ENCODE measurements around the gene TMEM18. TPM values are rescaled to one million over a fixed set of nuclear protein-coding genes. Genes with fewer than 3 reads are reported as not detected.

The TMEM18 gene
- total RNA-seq, 4 donors from 2014 or later = 10.6 to 32.7 (median 18.8) TPM

- Histone ChIP-seq H3K4me1 (peaks cover 0 to 9% (median 0%) of the 10 kb centered on the region in 3 donors), H3K27ac (no peak overlapping the region), H3K27me3 (no peaks in the 10 kb centered on the region), H3K9me3 (peaks cover 0 to 17% (median 0%) of the 10 kb centered on the region in 3 donors), H3K36me3 (peaks cover 0 to 85% of the 10 kb centered on the region in 2 donors), H3K4me3 (no peak overlapping the region)
- no peak for ATAC-seq
- WGBS, 2 donors (ENCODE audit: low coverage in 1 of 2) = 100% methylated on average over 1 to 4 of the region's 15 CpGs
- TF ChIP-seq POLR2A (IDR thresholded peaks at IDR 0.05) = no peak
Observed at GRCh38 chr2:666441-666840, 10.8 kb downstream of the TMEM18 start.

- H3K27ac ChIP-seq = no peak overlapping the region
- no peak for TF ChIP-seq CTCF (IDR thresholded peaks at IDR 0.05)
- TF ChIP-seq POLR2A (IDR thresholded peaks at IDR 0.05) = no peak
- TF ChIP-seq POLR2AphosphoS5 (IDR thresholded peaks at IDR 0.05) = no peak
- no peak for TF ChIP-seq EP300 (IDR thresholded peaks at IDR 0.05)
- no peak overlapping the region for H3K4me3 ChIP-seq
- peaks cover 0 to 78% of the 10 kb centered on the region in 2 donors for H3K36me3 ChIP-seq
- H3K9me3 ChIP-seq = peaks cover 0 to 17% (median 0%) of the 10 kb centered on the region in 3 donors
- H3K4me1 ChIP-seq = peaks cover 0 to 9% (median 0%) of the 10 kb centered on the region in 3 donors
- WGBS, 2 donors (ENCODE audit: low coverage in 1 of 2) = no CpG with 5 or more reads among the region's 4 CpGs
- ATAC-seq = no peak
- peaks cover 5% of the 10 kb centered on the region for H3K27me3 ChIP-seq
Observed at GRCh38 chr2:665340-666073, 11.7 kb downstream of the TMEM18 start.

GRCh38 chr2:664063-664462, 13.1 kb downstream of the TMEM18 start:
- Histone ChIP-seq H3K4me3 (no peak overlapping the region), H3K36me3 (peaks cover 0 to 64% of the 10 kb centered on the region in 2 donors), H3K27me3 (peaks cover 11% of the 10 kb centered on the region), H3K4me1 (peaks cover 0 to 6% (median 0%) of the 10 kb centered on the region in 3 donors), H3K9me3 (peaks cover 0 to 17% (median 0%) of the 10 kb centered on the region in 3 donors), H3K27ac (no peak overlapping the region)
- TF ChIP-seq POLR2A (IDR thresholded peaks at IDR 0.05) (no peak), EP300 (IDR thresholded peaks at IDR 0.05) (no peak), POLR2AphosphoS5 (IDR thresholded peaks at IDR 0.05) (no peak), CTCF (IDR thresholded peaks at IDR 0.05) (no peak)
- no peak for ATAC-seq
- WGBS, 2 donors (ENCODE audit: low coverage in 1 of 2) = 82 to 83% methylated on average over 3 of the region's 3 CpGs

- Histone ChIP-seq H3K9me3 (peaks cover 0 to 17% (median 0%) of the 10 kb centered on the region in 3 donors), H3K4me3 (no peak overlapping the region), H3K4me1 (no peaks in the 10 kb centered on the region), H3K27me3 (peaks cover 18% of the 10 kb centered on the region), H3K36me3 (peaks cover 0 to 55% of the 10 kb centered on the region in 2 donors), H3K27ac (no peak overlapping the region)
- no peak for TF ChIP-seq EP300 (IDR thresholded peaks at IDR 0.05)
- TF ChIP-seq POLR2A (IDR thresholded peaks at IDR 0.05) = no peak
- no peak for TF ChIP-seq POLR2AphosphoS5 (IDR thresholded peaks at IDR 0.05)
- no peak for TF ChIP-seq CTCF (IDR thresholded peaks at IDR 0.05)
- no peak for ATAC-seq
- 73 to 87% methylated on average over 3 to 11 of the region's 13 CpGs for WGBS, 2 donors (ENCODE audit: low coverage in 1 of 2)
Observed at GRCh38 chr2:663221-663620, 14.0 kb downstream of the TMEM18 start.

GRCh38 chr2:661360-661635, 15.9 kb downstream of the TMEM18 start:
- no peak overlapping the region for H3K4me3 ChIP-seq
- peaks cover 0 to 36% of the 10 kb centered on the region in 2 donors for H3K36me3 ChIP-seq
- H3K9me3 ChIP-seq = peaks cover 0 to 14% (median 0%) of the 10 kb centered on the region in 3 donors
- no peak for TF ChIP-seq CTCF (IDR thresholded peaks at IDR 0.05)
- TF ChIP-seq POLR2A (IDR thresholded peaks at IDR 0.05) = no peak
- TF ChIP-seq POLR2AphosphoS5 (IDR thresholded peaks at IDR 0.05) = no peak
- no peak for ATAC-seq
- no peaks in the 10 kb centered on the region for H3K4me1 ChIP-seq
- peaks cover 23% of the 10 kb centered on the region for H3K27me3 ChIP-seq
- 94% methylated on average over 8 of the region's 12 CpGs; no CpG with 5 or more reads in 1 of the 2 donors for WGBS, 2 donors (ENCODE audit: low coverage in 1 of 2)
- no peak overlapping the region for H3K27ac ChIP-seq
